SHP77 treated with DMSO at 0.1 percent for 48 hours (cell line): ENCODE data around the gene PDGFB.

Experiments used
- DNase-seq: peaks from one replicate; lab custom pipeline; 2025; lab: John Stamatoyannopoulos, UW

The PDGFB gene

DNA sequence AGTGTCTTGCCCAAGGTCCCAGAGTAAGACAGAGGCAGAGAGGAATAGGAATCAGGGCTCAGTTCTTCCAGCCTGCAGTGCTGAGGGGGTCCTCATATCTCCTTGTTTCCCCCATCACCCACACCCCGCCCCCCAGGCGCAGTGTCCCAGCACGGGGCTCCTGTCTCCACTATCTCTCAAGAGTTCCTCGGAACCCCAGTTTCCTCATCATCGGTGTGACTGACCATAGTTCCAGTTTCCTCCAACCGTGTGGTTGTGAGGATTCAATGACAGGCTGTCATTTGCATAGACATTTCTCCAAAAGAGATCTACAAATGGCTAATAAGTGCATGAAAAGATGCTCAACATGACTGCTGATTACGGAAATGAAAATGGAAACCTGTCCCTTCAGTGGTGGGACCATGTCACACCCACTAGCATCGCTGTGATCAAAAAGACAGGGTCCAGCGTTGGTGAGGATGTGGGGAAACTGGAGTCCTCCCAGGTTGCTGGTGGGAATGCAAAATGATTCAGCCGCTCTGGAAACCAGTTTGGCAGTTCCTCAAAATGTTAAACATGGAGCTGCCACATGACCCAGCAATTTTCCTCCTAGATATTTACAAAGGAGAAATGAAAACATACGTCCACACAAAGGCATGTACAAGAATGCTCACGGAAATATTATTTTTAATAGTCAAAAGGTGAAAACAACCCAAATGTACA lies 31.8 kb upstream of the PDGFB start:
- no peak for DNase-seq

DNA sequence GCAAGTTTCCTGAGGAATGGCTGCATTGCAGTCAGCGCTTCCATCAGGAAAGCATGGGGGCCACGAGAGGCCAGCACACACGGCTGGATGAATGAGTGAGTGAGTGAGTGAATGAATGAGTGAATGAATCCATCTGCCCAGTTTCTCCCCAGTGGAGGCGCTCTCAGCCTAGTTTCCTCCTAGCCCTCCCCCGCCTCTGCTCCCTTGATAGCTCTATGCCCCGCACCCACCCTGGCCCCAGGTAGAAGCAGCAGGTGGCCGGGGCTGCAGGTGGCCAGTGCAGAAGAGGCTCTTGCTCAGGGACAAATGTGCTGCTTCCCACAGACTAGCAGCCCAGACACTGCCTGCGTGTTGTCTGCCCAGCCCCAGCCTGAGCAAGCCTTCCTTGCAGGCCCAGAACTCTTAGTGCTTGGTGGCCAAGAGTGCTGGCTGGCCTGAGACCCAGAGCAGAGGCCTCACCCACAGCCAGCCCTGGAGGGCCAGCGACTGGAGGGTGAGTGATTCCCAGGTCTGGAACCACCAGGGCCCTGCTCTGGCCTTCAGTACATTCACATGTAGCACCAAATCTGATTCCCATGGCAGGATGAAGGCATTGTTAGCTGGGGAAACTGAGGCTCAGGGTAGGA lies 31.1 kb upstream of the PDGFB start:
- no peak for DNase-seq

GRCh38 chr22:39273950-39274887 lies 29.4 kb upstream of the PDGFB start:
- no peak for DNase-seq

GRCh38 chr22:39270792-39271191 lies 26.0 kb upstream of the PDGFB start:
- DNase-seq, result no peak

DNA sequence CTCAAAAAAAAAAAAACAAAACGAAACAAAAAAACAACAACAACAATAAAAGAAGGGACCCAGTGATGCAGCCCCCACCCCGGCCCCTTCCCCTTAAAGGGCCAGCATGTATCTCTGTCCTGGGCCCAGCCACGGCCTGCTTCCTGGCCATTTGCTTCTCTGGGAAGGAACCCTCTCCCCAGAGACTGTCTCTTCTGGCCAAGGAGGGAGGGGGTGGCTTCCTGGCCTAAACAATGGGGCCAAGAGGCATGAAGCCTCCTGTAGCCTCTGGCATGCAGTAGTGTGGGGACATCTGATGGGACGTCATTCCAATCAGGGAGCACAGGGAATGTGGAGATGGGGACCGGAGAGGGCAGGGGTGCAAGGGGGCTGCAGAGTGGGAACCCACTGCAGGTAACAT lies 25.5 kb upstream of the PDGFB start:
- DNase-seq, result no peak

DNA sequence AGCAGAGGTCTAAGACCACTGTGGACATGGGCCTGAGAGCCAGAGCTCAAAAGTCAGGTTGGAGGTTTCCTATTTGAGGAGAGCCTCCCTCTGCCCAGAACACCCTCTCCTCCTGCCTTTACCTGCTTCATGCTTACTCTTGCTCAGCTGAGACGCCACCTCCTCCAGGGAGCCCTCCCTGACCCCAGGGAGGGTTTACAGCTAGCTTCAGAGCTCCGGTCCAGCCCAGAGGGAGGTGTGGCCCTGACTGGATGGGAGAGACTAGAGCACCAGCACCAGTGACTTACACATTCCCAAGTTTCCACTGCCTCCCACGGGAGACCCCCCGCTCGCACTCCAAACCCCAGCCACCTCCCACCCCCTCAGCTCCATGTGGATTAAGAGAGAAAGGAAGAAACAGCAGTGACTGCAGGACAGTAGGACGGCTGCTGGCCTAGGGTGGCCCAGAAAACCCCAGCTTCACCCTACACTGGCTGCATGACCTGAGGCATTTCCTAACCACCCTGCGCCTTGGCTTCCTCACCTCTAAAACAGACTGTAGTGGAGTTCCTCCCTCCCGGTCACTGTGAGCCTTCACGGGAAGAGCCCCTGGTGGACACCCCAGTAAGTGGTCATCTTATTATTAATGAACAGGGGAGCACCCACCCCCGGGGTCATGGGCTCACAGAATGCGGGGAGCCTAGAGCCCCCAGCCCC lies 24.5 kb upstream of the PDGFB start:
- DNase-seq, result no peak

- DNase-seq, result no peak
Observed at GRCh38 chr22:39268645-39269044, 23.9 kb upstream of the PDGFB start.

GRCh38 chr22:39267974-39268373 lies 23.2 kb upstream of the PDGFB start:
- no peak for DNase-seq

DNA sequence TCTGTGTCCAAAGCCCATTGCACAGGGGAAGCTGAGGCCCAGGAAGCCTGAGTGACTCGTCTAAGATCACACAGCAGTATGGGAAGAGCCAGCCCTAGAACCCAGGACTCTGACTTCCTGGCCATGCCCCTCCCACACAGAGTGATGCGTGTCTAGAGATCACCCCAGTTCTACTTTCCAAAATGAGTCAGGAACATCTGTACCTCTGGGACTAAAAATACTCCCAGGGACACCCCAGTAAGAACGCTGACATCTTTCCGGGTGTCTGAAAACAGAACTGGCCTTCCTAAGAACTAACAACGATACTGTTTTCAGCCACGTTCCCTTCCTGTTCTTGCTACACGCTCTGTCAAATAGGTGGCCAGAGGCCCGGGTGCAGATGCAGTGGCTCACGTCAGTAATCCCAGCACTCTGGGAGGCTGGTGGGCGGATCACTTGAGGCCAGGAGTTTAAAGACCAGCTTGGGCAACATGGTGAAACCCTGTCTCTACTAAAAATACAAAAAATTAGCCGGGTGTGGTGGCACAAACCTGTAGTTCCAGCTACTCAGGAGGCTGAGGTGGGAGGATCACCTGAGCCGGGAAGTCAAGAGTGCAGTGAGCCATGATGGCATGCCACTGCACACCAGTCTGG lies 21.7 kb upstream of the PDGFB start:
- no peak for DNase-seq

DNA sequence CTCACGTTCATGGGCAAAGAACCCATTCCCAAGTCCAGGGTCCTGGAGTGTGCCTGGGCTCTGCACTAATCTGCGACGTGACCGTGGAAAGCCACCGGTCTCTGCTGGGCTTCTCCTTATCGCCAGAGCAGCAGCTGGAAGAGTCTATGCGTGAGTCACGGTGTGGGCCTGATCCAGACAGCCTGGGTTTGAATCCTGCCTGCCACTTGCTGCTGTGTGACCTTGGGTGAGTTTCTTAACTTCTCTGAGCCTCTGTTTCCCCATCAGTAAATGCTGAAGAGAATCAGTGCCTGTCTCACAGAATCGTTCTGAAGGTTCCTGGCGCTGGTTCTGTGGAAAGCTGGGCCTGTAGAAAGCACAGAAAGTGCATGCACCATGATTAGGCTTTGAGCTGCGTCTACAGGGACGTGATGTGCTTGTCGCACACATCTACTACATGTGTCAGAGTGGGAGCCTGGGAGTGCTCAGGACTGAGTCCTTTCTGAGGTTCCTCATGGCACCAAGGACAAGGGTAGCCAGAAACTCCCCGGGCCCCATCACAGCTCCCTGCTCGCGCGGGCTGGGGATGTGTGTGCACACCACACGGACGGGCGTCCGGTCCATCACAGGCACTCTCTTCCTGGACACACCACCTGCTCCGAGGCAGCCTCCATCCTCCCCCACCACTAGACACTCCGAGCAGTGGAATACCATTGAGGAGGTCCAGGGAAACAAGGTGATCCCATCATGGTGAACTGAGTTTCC lies 20.5 kb upstream of the PDGFB start:
- no peak for DNase-seq

- DNase-seq, result no peak
Observed at GRCh38 chr22:39264349-39265038, 19.7 kb upstream of the PDGFB start.

DNA sequence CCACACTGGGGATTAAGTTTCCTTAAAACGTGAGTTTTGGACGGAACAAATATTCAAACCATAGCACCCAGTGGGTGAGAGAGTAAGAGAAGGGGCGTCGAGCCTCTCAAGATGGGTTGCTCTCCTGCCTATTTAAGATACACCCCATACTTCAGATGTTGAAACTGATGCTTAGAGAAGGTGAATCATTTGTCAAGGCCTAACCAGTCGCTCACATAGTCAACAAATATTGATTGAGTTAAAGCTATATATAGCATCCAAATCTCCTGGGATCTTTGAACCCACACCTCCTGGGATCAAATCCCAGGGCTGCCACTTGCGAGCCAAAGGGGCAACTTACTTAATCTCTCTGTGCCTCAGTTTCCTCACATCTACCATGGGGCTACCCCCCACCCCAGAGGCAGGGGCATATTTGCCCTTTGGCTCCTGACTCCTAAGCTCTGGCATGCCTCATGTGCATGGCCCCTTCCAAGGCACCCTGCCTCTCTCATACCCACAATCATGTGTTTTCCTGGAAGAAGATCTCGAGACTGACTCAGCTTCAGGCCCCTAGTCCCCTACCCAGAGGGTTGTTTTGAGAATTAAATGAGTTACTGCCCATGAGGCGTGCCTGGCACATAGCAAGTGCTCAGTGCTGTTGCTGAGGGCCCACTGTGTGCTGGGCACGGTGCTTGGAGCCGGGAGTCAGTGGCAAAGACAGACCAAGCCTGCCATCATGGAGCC lies 19.0 kb upstream of the PDGFB start:
- no peak for DNase-seq

GRCh38 chr22:39259666-39260065 lies 14.9 kb upstream of the PDGFB start:
- DNase-seq, result no peak

DNA sequence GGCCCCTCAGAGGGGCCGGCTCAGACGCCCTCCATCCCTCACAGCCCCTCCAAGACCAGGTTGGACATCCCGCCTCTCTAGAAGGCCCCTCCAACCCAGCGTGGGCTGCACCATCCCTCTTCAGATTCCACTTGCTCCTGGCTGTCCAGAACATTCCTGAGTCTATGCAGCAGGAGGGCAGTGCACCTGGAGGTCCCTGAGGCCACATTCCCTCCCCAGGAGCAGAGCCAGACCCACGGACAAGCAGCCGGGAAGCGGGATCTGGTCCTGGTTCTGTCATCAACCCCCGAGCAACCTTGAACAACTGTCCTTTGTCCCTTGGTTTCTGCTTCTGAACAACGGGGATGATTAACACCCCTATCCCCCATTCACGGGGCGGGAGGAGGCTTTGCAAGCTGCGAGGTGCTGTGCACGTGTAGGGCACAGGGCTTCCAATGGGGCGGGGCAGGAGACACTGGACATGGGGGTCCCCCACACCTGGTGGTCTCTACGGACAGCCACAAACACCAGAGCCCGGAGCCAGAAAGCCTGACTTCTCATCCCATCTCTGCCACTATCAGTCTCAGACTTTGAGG lies 13.2 kb upstream of the PDGFB start:
- no peak for DNase-seq

- no peak for DNase-seq
Observed at GRCh38 chr22:39256979-39257378, 12.2 kb upstream of the PDGFB start.

DNA sequence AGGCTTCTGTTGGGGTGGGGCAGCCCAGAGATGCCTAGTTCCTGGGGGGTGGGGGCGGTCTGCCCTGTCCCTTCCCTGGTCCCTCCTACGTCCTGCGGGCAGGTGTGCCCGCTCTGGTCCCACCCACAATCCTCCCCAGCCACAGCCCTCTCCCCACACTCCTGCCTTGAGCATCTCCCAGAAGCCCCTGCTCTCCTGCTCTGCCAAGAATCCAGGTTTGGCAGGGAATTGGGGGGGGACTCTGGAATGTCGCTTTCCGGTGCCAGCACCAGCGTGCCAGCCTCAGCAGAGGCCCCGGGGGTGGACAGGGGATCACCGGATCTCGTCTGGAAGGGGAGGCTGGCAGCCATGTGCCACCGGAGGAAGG lies 11.4 kb upstream of the PDGFB start:
- DNase-seq, result no peak

GRCh38 chr22:39255449-39256185 lies 10.8 kb upstream of the PDGFB start:
- no peak for DNase-seq

GRCh38 chr22:39254789-39255298 lies 10.1 kb upstream of the PDGFB start:
- no peak for DNase-seq

DNA sequence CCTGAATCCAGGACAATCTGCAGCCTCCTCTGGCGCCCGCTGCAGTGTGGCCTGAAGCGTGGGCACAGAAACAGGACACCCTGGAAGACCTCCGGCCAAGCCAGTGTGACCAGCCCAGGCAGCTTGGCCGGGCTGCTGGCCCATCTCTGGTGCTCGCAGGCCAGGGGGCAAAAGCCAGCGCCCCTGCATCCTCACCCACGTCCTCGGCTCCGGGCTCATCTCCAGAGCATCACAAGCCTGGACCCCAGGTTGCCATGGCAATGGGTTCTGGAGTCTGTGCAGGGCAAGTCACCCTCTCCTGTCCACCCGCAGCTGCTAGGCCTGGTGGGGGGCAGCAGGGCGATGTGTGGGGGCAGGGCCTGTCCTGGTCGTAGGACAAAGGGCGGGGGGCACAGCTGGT lies 9.3 kb upstream of the PDGFB start:
- DNase-seq, result no peak
